MV-4-11 (cell line): ENCODE results near the gene MAML3.
"Not testable (repeated sequence)": the region's sequence is repeated elsewhere in the genome, so short reads cannot be mapped to it uniquely, and the experiment has no call there.

Experiments
- DNase-seq: peaks from one replicate; lab custom pipeline; 2025; lab: John Stamatoyannopoulos, UW

MAML3 gene

DNA sequence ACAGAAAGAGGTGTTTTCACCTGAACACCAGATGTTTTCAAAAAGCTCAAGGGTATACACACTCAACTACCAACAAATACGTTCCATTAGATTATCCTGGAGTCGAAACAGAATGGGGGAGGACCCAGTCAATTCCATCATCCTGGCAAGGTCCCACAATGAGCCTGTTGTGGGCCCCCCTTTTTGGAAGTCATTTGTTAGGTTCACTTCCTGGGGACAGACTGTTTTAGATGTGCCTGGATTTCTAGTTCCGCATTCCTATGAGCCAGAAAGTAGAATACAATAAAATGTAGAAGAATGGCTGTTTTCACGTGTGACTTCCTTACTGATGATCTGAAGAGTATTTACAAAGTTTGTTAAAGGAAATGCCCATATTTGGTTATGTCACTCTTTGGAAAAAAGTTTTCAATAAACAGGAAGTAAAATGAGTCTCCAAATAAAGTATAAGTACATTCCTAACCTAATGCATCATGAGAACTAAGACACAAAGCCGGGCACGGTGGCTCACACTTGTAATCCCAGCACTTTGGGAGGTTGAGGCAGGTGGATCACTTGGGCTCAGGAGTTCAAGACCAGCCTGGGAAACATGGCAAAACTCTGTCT, 192.5 kb downstream of the MAML3 start:
- peak; percentile 62 for DNase-seq

DNA sequence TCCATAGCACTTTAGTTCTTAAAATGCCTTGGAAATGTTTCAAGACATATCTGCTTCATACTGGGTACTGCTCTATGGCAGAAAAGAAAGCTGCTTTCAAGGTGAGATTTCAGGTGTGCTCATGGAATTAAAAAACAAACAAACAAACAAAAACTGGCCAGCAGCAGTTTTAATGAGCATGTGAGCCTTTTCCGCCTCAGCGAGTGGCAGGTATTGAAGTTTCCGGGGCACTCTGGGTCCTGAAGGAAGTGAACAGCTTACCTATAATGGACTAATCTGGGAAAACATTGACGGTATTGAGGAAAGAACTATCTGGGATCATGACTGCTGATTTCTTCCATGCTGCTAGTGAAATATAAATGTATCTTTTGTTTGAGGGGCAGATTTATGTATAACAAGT, 194.6 kb downstream of the MAML3 start:
- DNase-seq: no peak

DNA sequence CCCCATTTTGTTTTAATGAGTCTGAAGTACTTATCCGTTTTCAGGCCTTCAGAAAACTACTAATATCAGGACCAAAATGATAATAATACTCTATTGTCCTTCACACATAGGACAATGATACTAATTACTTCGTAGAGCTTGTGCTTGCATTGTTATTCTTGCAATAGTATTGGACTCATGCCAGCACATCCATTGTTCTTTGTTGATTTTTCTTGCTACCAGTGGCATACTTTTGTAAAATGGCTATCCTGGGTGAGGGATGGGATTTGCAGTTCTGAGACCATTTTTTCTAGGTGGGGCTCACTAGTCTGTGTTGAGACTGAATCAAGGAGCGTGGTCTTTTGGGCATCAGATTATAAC, 195.3 kb downstream of the MAML3 start:
- DNase-seq: no peak

DNA sequence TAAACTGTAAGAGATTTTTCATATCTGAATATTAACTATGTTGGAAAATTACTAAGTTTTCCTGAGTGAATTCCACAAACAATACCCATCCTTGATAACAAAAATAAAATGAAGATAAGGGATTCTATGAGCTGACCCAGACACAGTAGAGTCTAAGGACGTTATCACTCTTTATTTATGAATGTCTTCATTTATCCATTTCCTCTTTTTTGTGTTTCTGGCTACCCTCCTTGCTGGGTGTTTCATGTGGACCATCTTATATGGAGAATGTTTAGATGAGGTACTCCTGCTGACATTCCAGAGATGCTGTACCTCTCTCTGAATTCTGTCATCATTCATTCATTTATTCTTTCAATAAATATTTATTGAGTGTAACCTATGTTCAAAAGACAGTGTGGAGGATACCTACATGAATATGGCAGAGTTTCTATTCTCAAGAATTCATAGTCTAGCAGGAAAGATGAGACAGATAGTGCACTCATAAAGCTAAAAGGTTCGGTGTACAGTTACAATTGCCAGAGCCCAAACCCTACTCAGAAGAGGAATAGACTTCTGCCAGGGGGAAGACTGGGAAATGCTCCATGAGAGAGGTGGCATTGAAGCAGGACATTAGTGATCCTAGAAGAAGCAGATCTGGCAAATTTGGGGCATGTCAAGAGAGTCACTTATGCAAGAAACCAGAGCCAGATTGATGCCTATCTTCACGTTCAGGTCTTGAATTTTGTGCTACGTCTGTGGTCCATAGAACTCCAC, 195.8 kb downstream of the MAML3 start:
- peak; percentile 10 for DNase-seq

DNA sequence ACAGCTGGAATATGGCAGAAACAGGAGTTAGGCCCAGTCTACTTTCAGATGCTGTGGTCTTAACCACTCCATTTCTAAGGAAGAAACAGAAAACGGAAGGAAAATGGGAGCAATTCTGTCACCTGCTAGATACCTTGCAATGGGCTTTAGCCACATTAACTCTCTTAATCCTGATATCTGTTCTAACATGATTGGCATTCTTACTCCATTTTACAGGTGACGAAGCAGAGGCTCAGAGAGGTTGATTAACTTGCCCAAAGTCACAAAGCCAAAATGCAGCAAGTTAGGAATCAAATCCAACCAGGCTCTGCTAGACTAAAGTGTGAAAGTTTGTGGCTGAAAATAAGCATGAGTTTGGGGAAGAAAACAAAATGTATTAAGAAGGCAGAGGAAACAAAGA, 196.9 kb downstream of the MAML3 start:
- no peak for DNase-seq

DNA sequence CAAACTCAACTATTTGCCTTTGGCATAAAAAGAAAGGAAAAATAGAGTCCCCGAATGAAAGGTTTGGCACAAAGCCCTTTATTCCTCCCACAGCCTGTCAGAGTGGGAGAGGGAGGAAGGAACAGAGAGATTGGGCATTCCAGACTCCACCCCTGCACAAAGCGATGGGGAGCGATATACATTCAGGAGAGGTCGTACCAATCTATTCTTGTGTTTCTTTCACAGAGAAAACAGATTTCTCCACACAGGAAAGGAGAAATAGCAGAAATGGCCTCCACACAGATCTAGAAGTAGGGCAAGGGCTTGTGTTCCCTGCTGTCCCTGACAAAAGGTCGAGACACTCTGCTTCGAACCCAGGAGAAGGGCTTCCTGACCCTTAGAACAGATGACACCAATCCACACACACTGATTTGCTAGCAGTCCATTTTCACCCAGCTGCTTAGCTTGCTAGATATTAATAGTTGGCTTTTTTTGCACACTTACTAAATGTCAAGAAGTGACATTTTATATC, 197.4 kb downstream of the MAML3 start:
- DNase-seq: no peak

DNA sequence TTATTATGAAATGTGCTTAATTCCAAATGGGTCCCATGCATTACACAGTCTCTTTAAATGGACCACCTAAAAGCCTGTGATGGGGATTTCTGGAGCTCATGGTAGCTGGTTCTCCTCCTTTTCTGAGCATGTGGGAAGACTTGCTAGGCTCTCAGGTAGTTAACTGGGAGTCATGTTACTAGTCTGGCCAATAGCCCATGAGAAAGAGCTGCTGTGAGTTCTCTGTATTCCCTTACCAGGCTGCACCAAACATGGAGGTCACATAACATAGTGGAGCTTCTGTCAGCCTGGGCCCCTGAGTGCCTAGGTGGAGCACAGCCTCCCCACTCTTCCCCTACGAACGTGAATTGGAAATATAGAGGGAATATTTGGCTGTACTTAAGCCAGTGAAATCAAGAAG, 198.4 kb downstream of the MAML3 start:
- no peak for DNase-seq

DNA sequence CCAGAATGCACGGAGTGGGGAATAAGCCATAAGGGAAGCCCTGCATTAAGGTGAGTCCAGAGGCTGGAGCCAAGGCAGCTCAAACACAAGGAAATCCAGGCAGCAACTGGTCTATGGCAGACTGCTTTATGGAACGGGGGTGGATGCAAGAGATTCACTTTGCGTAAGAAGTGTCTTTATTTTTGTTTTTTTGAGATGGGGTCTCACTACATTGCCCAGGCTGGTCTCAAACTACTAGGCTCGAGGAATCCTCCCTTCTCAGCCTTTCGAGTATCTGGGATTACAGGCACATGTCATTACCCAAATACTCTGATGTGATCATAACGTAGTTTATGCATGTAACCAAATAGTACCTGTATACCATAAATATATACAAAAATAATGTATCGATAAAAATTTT, 199.5 kb downstream of the MAML3 start:
- no peak for DNase-seq

DNA sequence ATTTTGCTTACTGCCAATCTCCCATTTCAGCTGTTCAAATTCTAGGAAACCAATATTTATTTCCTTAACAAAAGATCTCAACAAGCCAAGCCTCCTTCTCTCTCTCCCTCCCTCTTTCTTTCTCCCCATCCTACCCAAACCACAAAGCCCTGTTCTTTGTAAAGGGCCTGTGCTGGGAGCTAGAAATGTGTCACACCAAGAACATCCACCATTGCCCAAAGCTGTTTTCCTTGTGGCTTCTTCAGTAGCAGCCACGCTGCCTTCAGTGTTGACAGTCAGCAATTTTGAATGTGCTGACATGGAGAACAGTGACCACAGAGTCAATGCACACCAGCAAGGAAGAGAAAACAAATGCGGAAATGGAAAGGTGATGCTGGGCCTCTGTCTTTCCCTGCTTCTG, 203.0 kb downstream of the MAML3 start:
- DNase-seq: peak; percentile 85

DNA sequence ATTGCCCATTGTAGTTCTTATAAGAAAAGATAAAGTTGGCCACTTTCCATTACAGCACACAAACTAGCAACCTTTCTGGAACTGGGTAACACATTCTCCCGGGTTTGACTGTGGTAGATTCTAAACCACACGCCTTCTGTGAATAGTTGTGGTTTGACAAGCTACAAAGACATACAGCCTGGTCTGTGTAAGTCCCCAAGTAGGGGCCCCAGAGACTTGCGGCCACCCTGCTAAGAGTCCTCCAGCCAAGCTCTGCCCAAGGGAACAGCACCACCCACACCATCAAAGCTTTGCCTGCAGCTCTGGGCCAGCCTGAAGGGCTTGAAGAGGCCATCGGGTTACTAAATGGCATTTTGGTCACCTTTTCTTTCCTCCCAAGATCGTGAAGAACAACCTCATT, 203.4 kb downstream of the MAML3 start:
- peak; percentile 98 for DNase-seq

DNA sequence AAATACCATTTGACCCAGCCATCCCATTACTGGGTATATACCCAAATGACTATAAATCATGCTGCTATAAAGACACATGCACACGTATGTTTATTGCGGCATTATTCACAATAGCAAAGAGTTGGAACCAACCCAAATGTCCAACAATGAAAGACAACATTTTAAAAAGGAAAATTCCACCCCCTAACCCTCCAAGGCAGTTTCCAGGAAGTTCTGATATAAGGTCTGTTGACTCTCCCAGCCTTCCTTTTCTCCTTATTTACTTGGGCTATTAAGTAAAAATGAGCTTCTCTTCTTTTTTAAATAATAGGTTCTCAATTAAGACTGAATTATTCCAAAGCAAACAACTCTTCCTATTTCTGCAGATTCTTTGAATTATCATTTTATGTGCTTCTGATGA, 209.1 kb downstream of the MAML3 start:
- DNase-seq: not testable (repeated sequence)

DNA sequence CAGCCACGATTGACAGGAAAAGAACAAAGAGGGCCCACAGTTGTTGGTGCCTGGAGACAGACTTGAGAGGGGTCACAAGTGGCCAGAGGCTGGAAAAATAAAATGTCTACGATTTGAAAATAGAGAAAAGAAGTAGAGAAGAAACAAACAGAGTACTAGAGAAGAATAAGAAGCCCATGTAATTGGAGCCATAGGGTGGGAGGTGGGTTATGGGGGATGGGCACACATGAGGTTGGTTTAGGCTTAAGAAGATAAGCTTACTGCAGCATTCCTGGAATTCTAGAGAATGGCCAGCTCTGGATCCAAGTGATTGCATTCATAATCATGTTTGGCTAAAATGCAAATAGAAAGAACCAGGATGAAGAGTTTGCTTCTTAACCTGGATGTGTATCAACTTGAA, 210.7 kb downstream of the MAML3 start:
- DNase-seq: no peak

DNA sequence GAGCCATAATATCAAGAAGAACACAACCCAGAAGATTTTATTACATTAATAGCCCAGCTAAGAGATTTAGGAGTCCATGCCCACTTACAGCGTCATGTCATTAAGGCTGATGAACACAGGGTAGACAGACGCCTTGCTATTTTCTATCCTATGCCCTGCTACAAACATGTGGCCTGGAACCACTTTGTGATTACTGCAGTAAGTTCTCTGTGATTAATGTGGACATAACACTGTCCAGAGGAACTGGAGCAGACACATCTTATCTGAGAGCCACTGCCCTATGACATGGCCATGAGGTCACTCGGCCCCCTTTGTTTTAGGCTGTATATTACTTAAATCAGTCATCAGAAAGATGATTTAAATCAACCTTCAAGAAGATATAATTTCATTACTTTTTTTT, 211.7 kb downstream of the MAML3 start:
- no peak for DNase-seq

DNA sequence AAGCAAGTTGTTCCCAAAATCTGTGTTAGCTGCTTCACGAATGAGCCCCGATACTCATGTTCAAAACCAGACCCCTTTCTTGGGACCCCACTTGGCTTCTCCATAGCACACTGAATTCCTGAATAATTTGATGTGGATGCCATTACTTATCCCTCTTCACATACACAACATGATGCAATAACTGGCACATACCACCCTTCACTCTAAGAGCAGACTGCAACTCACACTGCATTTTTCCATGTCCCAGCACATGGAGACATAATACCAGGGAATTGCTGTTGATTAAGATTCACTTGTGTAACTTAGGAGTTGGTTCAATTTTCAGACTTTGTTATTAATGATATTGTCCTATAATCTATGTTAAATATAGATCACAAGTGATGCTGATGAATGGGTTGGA, 213.4 kb downstream of the MAML3 start:
- no peak for DNase-seq

DNA sequence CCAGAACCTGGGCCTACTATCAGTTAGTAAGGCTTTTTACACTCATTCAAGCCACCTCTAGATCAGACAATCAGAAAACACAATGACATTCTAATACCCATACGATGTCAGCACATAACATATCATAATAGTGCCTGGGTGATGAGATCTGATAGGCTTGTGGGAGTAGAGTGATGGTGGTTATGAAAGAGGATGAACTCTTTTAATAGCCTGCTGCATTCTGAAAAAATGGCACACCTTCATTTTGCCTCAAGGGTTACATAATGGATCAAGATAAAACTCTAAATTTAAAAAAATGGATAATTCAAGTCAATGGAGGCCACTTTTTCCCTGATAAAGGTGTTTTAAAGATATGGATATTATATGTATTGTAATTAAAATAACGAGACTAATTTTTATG, 215.6 kb downstream of the MAML3 start:
- no peak for DNase-seq

DNA sequence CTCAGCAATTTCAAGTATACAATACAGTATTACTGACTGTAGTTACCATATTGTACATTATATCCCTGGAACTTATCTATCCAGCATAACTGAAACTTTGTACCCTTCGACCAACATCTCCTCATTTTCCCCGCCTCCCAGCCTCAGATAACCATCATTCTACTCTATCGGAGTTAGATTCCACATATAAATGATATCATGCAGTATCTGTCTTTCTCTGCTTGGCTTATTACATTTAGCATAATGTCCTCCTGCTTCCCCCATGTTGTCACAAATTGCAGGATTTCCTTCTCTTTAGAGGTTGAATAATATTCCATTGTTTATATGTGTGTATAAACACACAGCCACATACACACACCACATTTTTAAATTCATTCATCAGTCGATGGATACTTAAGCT, 218.1 kb downstream of the MAML3 start:
- no peak for DNase-seq

DNA sequence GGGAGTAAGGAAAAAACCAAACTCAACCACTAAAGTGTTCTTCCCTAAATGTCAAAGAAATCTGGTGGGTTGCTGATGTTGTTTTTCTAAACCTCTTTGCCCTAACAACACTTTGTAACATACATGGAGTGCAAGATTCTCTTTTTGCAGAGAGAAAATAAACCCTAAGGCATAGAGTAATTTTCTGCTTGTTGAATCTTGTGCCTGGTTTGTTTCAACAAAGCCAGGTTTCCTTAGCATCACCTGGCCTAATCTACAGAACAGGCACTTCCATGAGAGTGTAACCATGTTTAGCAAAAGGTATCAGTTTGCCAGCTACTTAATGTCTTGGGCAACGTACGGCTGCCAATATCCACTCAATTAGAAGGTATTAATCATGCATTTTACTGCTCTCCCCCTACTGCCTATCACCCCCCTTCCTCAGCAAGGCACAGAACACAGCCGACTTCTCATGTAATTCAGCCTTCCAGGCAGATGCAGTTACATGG, 219.2 kb downstream of the MAML3 start:
- DNase-seq: no peak

DNA sequence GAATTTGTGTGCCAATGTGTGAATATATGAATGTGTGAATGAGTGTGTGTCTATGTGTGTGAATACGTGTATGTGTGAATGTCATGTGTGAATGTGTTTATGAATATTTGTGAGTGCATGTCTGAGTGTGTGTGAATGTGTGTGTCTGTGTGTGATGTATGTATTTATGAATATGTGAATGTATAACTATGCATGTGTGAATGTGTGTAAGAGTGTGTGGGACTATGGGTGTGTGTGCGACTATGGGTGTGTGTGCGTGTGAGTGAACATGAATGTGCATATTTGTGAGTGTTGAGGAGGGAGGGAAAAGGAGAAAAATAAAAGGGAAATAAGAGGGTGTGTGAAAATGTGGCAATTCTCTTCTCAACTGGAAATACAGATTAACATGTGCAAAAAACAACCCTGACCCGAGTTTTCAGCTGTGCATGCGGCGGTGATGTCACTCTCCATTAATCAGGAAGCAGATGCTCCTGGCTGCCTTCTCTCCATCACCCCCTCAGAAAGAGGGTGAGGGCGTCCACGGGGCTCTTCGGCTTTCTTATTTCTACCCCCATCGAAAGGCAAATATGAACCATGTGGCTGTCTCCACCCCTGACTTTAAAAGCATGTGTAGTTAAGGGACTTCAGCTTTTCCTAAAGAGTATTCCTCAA, 219.8 kb downstream of the MAML3 start:
- DNase-seq: peak; percentile 11

DNA sequence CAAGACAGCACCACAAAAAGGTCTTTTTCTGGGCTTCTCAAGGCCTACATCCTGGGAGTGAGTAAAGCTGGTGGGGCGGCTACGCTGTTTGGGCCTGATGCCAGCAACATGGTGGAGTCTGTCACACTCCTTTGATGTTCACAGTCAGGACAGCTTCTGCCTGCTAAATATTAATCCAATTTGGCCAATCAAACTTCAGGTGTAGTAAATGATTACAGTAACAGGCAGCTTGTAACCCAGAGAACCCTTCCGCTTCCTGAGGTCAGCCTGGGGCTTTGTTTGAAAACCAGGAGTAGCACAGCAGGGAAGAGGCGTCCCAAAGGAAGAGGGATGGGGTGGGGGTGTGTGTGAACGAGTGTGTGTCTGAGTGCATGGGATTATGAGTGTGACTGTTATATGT, 220.4 kb downstream of the MAML3 start:
- DNase-seq: no peak

DNA sequence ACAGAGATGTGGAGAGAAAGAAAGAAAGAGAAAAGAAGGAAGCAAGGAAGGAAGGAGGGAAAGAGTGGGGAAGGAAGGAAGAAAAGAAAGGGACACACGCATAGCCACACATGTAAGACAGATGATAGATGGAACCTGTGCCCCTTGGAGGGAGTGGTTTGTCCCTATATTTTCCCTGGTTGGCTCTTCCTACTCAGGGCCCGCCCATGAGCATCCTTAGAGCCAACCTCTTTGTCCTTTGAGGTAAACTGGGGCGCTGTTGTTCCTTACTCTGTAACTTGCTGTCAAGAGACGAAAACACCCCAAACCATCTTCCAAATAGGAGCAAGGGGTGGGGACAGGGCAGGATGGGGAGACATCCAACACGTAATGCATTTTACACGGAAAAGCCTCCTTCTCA, 220.9 kb downstream of the MAML3 start:
- DNase-seq: no peak

DNA sequence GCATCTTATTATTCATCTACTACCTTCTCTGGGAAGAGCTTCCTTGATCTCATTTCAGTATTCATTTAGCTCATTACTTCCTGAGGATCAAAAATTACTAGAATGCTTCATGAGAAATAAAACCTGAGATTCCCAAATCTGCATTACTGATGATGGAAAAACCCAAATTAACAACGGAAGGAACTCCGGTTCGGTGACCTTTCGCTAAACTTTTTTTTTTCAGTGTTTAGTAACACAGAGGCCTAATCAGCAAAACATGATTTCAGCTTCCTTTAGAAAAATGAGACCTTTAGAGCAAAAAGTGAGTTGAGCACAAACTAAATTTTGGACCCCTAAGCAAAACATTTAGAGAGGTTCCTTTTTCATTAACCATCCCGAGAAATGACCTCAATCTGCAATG, 229.2 kb downstream of the MAML3 start:
- no peak for DNase-seq

DNA sequence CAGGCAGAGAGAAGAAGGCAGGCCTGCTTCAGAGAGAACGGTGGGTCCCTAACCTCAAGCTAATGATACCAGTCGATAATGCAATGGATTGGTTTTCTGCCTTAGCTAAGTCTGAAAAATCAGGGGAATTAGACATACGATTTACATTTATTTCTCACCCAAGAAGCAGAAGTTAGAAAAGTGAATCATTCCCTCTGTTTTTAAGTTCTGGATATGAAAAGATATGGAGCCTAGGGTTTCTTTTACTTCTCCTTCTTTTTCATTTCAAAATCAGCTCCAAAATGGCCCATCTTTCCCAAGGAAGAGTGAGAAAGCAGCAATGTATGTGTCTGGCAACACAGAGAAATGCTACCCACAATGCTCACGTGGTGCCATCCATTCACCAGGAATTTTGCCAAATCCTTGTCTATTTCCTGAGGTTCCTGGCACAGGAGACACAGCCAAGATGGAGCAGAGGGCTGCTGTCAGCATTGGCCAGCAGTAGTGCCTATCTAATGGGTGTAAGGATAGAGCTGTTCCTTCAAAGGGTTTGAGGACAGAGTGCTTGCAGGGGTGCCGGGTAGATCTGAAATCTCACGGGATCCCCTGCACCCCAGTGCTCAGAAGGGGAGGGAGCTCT, 231.5 kb downstream of the MAML3 start:
- no peak for DNase-seq
